HepG2 (cell line): ENCODE measurements around the gene LDLRAD4. TPM values are rescaled to one million over a fixed set of nuclear protein-coding genes. Genes with fewer than 3 reads are reported as not detected.

ENCODE experiments used
- ATAC-seq: fragments of 200-7000 bp; cut with Tn5 transposase; 3 replicates; pipeline ENCODE4 v1.9.1; 2020; ENCODE audit warnings: mild to moderate bottlenecking, moderate library complexity
- BruUV-seq: library from RNA; stranded (reverse); fragments of 400-500 nt; replicated peaks from 2 replicates; lab custom pipeline; 2021; lab: Mats Ljungman, UMichigan
- CTCF ChIA-PET: fragments of 300-600 bp; formaldehyde crosslinking; extraction: SDS; loops from one replicate; lab custom pipeline; 2021; ENCODE audit warnings: low total read pairs, inconsistent platforms, low intra/inter-chr PET ratio; lab: Yijun Ruan, JAX
- POLR2A ChIA-PET: fragments of 350-600 bp; sonication (Branson Sonifier 250); formaldehyde crosslinking; loops from one replicate; lab custom pipeline; 2020; ENCODE audit warnings: antibody characterized with exemption, inconsistent platforms; lab: Yijun Ruan, JAX
- DNase-seq: peaks from one replicate; pipeline ENCODE4 v3.0.0-alpha.2; 2015; ENCODE audit warnings: low spot score
- FAIRE-seq: peaks from 3 replicates; lab custom pipeline; 2011; peaks lifted over from hg19 to GRCh38; lab: Jason Lieb, UNC
- H2AFZ ChIP-seq: one replicate; pipeline ENCODE4 v1.6.1; 2011; ENCODE audit warnings: low read length, inconsistent platforms
- H3K27ac ChIP-seq: fragments of 300-600 bp; 3 replicates; pipeline ENCODE4 v1.8.0; 2011; ENCODE audit warnings: mixed run types, mild to moderate bottlenecking, mixed read lengths, low read length, inconsistent platforms; ENCODE audit not compliant: insufficient read depth; ENCODE audit errors: extremely low read length
- H3K27me3 ChIP-seq, 2 experiments: fragments of 200-600 bp in 1 of 2; 2 replicates in 1 of 2; 3 replicates in 1 of 2; pipeline versions ENCODE4 v1.6.0 to v1.8.0; 2011; ENCODE audit warnings: low read length in 2 of 2, mild to moderate bottlenecking in 2 of 2, moderate library complexity in 2 of 2, inconsistent platforms in 1 of 2; ENCODE audit not compliant: insufficient read depth in 2 of 2, control insufficient read depth in 1 of 2
- H3K36me3 ChIP-seq, 2 experiments: fragments of 200-600 bp in 1 of 2; replicated peaks in 1 of 2; 2 replicates in 1 of 2; 3 replicates in 1 of 2; pipeline versions ENCODE4 v1.5.1 to v1.8.0; 2011; ENCODE audit warnings: low read length in 2 of 2, inconsistent platforms in 1 of 2; ENCODE audit not compliant: insufficient read depth in 2 of 2, control insufficient read depth in 1 of 2
- H3K4me1 ChIP-seq: 2 replicates; pipeline ENCODE4 v1.5.1; 2012; ENCODE audit warnings: low read length, inconsistent platforms; ENCODE audit not compliant: insufficient read depth
- H3K4me2 ChIP-seq: 2 replicates; pipeline ENCODE4 v1.6.0; 2011; ENCODE audit warnings: low read depth, low read length, inconsistent platforms
- H3K4me3 ChIP-seq, 3 experiments: fragments of 200-600 bp in 1 of 3; sonication (generic), shearing (Covaris generic) in 1 of 3; replicated peaks in 1 of 3; 2 replicates each; pipeline ENCODE4 v1.5.1; 2011 to 2016; ENCODE audit warnings: low read length in 3 of 3, inconsistent platforms in 2 of 3, low read depth in 2 of 3, mild to moderate bottlenecking in 2 of 3, control low read depth in 1 of 3, mixed read lengths in 1 of 3; ENCODE audit not compliant: insufficient read depth in 1 of 3
- H3K79me2 ChIP-seq: one replicate; pipeline ENCODE4 v1.6.1; 2011; ENCODE audit warnings: low read length, inconsistent platforms; ENCODE audit not compliant: insufficient read depth
- H3K9ac ChIP-seq: 2 replicates; pipeline ENCODE4 v1.6.0; 2011; ENCODE audit warnings: mild to moderate bottlenecking, low read depth, low read length, inconsistent platforms; ENCODE audit not compliant: insufficient read depth
- H3K9me3 ChIP-seq: 2 replicates; pipeline ENCODE4 v1.5.1; 2012; ENCODE audit warnings: mild to moderate bottlenecking, low read length
- H4K20me1 ChIP-seq: 2 replicates; pipeline ENCODE4 v1.6.0; 2011; ENCODE audit warnings: inconsistent platforms, mild to moderate bottlenecking, low read length, moderate library complexity; ENCODE audit not compliant: insufficient read depth
- ARID5B ChIP-seq: IDR thresholded peaks from 2 replicates; pipeline ENCODE4 v1.4.0; 2020; ENCODE audit warnings: mild to moderate bottlenecking, missing genetic modification reagents
- ATF4 ChIP-seq, 2 experiments: fragments of 450-650 bp in 1 of 2; sonication (generic) in 1 of 2; formaldehyde crosslinking; IDR thresholded peaks; 2 replicates each; pipeline versions ENCODE4 v1.5.0 to v1.8.0; 2020 to 2022; ENCODE audit warnings: mild to moderate bottlenecking in 1 of 2, missing genetic modification reagents in 1 of 2
- HOXA3 ChIP-seq: sonication (generic); formaldehyde crosslinking; IDR thresholded peaks from 2 replicates; pipeline ENCODE4 v1.5.0; 2020; ENCODE audit warnings: missing genetic modification reagents
- JDP2 ChIP-seq: sonication (generic); formaldehyde crosslinking; IDR thresholded peaks from 2 replicates; pipeline ENCODE4 v1.8.1; 2022; ENCODE audit warnings: missing genetic modification reagents, borderline replicate concordance
- MEIS2 ChIP-seq: sonication (generic); formaldehyde crosslinking; IDR thresholded peaks from 2 replicates; pipeline ENCODE4 v1.9.0; 2021; ENCODE audit warnings: mild to moderate bottlenecking, missing genetic modification reagents
- MYC ChIP-seq: sonication (generic); formaldehyde crosslinking; IDR thresholded peaks from 2 replicates; pipeline ENCODE4 v1.9.0; 2021; ENCODE audit warnings: missing genetic modification reagents, borderline replicate concordance
- RXRB ChIP-seq: IDR thresholded peaks from 2 replicates; pipeline ENCODE4 v1.6.1; 2016; ENCODE audit warnings: borderline replicate concordance, missing genetic modification reagents, missing compliant biosample characterization
- SIX4 ChIP-seq: sonication (generic); formaldehyde crosslinking; IDR thresholded peaks from 2 replicates; pipeline ENCODE4 v1.4.0; 2020; ENCODE audit warnings: missing genetic modification reagents
- TAF1 ChIP-seq: sonication (generic); formaldehyde crosslinking; IDR thresholded peaks from 2 replicates; pipeline ENCODE4 v1.4.0; 2020; ENCODE audit warnings: missing genetic modification reagents
- TAF15 ChIP-seq: fragments of 200-400 bp; formaldehyde crosslinking; IDR thresholded peaks from one replicate; pipeline ENCODE4 v1.6.1; 2018; ENCODE audit warnings: mild to moderate bottlenecking, low read depth, low read length; ENCODE audit not compliant: poor library complexity, severe bottlenecking
- TOPORS ChIP-seq: sonication (generic); formaldehyde crosslinking; IDR thresholded peaks from 2 replicates; pipeline ENCODE4 v1.8.0; 2023; ENCODE audit warnings: mild to moderate bottlenecking, missing genetic modification reagents
- UBTF ChIP-seq: sonication (generic); formaldehyde crosslinking; IDR thresholded peaks from 2 replicates; pipeline ENCODE4 v1.4.0; 2020; ENCODE audit warnings: mild to moderate bottlenecking, missing genetic modification reagents
- USF2 ChIP-seq, 2 experiments: sonication (generic) in 1 of 2; formaldehyde crosslinking in 1 of 2; IDR thresholded peaks; 2 replicates each; pipeline versions ENCODE4 v1.5.1 to v1.6.1; 2011 to 2020; ENCODE audit warnings: borderline replicate concordance in 1 of 2, low read depth in 1 of 2, low read length in 1 of 2, mild to moderate bottlenecking in 1 of 2, missing genetic modification reagents in 1 of 2, moderate library complexity in 1 of 2
- ZNF232 ChIP-seq: sonication (generic); formaldehyde crosslinking; IDR thresholded peaks from 2 replicates; pipeline ENCODE4 v1.4.0; 2020; ENCODE audit warnings: missing genetic modification reagents, borderline replicate concordance
- ZNF549 ChIP-seq: sonication (generic); formaldehyde crosslinking; IDR thresholded peaks from 2 replicates; pipeline ENCODE4 v1.5.0; 2020; ENCODE audit warnings: missing genetic modification reagents
- ZNF83 ChIP-seq: sonication (generic); formaldehyde crosslinking; IDR thresholded peaks from 2 replicates; pipeline ENCODE4 v1.4.0; 2020; ENCODE audit warnings: missing genetic modification reagents, mild to moderate bottlenecking, borderline replicate concordance
- WGBS: methylation state at CpG from one replicate; pipeline ENCODE4 v1.1.6; 2017; ENCODE audit warnings: low lambda C conversion rate; 5-methylcytosine and 5-hydroxymethylcytosine counted together
- in situ Hi-C: cut with HindIII; loops from 2 replicates; pipeline ENCODE4 v1.10.0; 2017; ENCODE audit warnings: low pct_unique_long_range_greater_than_20kb; ENCODE audit not compliant: extremely low pct_ligation_motif_present
- intact Hi-C: fragments of 100-400 bp; cut with micrococcal nuclease; formaldehyde crosslinking; loops from one replicate; pipeline ENCODE4 v1.10.0; 2022; ENCODE audit not compliant: unreplicated experiment
- polyA plus RNA-seq, 8 experiments: library from polyadenylated mRNA; depleted of rRNA in 3 of 8; stranded (reverse) in 7 of 8; unstranded in 1 of 8; fragments of >200 nt; fragmentation: Illumina TruSeq in 4 of 8; extraction: Trizol in 4 of 8; gene quantifications; 2 replicates each; pipeline versions ENCODE4 v1.2.1 to v1.2.3, GENCODE V29; 2011 to 2016; ENCODE audit warnings: low read depth in 4 of 8, missing spikeins in 1 of 8, mixed read lengths in 1 of 8; ENCODE audit not compliant: insufficient read depth in 1 of 8
- total RNA-seq, 5 experiments: library from RNA; depleted of rRNA; stranded (reverse); fragments of >200 nt; fragmentation: Illumina TruSeq; extraction: Trizol; gene quantifications; 2 replicates each; pipeline ENCODE4 v1.2.3, GENCODE V29; 2016; ENCODE audit warnings: low read depth in 1 of 5

Gene LDLRAD4
- total and polyA plus RNA-seq, 2 of the 13 experiments (the other 11 are each of a cell fraction or from before 2014, with no cell fraction given) = 13.6 to 20.9 TPM

GRCh38 chr18:13594551-13594950 is 376.0 kb downstream of the LDLRAD4 start:
- no peaks in the 10 kb centered on the region for H3K36me3 ChIP-seq
- no peaks in the 10 kb centered on the region for H4K20me1 ChIP-seq
- no peak overlapping the region for H3K4me2 ChIP-seq
- H3K27me3 ChIP-seq = no peaks in the 10 kb centered on the region
- TF ChIP-seq HOXA3 (no peak), ZNF549 (CRISPR knock-in tag) (no peak), TOPORS (CRISPR knock-in tag) (no peak), MEIS2 (no peak), ARID5B (no peak), ZNF83 (no peak), UBTF (CRISPR knock-in tag) (no peak), USF2 (IDR thresholded peaks at IDR 0.05; ENCODE audit: low read depth, low read length) (no peak), USF2 (CRISPR knock-in tag; IDR thresholded peaks at IDR 0.05; ENCODE audit: borderline replicate concordance) (no peak), JDP2 (CRISPR knock-in tag) (no peak), SIX4 (CRISPR knock-in tag) (no peak), TAF1 (CRISPR knock-in tag) (no peak), ATF4 (CRISPR knock-in tag; IDR thresholded peaks at IDR 0.05) (no peak), RXRB (CRISPR knock-in tag) (no peak), TAF15 (no peak), MYC (no peak), ZNF232 (no peak)
- TF ChIP-seq, all 625 proteins: peak for 0
- 100% methylated on average over 2 of the region's 2 CpGs for WGBS
- Histone ChIP-seq H3K4me3 (no peak overlapping the region), H3K27ac (no peak overlapping the region), H3K9ac (no peak overlapping the region), H2AFZ (no peak overlapping the region), H3K9me3 (peaks cover 34% of the 10 kb centered on the region), H3K79me2 (no peaks in the 10 kb centered on the region), H3K4me1 (no peaks in the 10 kb centered on the region)
- no TSS peak for BruUV-seq
- ChIA-PET POLR2A (no interaction called here), CTCF (no interaction called here)
- intact Hi-C loops (no loop called here), in situ Hi-C loops (no loop called here)
- ATAC-seq (no peak), DNase-seq (no peak), FAIRE-seq (no peak)
